22Rv1 (cell line): ENCODE data around the gene CLCA1.

Experiments used
- ZFX ChIP-seq: fragments of 450-650 bp; IDR thresholded peaks from 2 replicates; pipeline ENCODE4 v1.6.1; 2017; ENCODE audit warnings: antibody characterized with exemption, borderline replicate concordance
- TF ChIP-seq, protein P1 (sequence below): fragments of 450-650 bp; IDR thresholded peaks from 2 replicates; pipeline ENCODE4 v1.5.1; 2017; ENCODE audit warnings: mild to moderate bottlenecking

DNA sequence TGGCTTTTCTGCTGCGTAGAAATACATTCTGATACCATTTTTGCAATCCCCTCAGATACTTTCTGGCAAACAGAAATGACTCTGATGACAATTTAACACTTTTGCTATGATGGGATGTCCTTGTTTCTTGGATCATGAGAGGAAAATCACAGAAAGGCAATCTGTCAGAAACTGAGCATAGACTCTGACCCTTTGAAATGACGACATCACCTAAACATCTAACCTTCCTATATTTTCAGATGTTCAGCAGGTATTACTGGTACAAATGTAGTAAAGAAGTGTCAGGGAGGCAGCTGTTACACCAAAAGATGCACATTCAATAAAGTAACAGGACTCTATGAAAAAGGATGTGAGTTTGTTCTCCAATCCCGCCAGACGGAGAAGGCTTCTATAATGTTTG lies 13.2 kb downstream of the CLCA1 start:
- TF ChIP-seq, protein P1, sequence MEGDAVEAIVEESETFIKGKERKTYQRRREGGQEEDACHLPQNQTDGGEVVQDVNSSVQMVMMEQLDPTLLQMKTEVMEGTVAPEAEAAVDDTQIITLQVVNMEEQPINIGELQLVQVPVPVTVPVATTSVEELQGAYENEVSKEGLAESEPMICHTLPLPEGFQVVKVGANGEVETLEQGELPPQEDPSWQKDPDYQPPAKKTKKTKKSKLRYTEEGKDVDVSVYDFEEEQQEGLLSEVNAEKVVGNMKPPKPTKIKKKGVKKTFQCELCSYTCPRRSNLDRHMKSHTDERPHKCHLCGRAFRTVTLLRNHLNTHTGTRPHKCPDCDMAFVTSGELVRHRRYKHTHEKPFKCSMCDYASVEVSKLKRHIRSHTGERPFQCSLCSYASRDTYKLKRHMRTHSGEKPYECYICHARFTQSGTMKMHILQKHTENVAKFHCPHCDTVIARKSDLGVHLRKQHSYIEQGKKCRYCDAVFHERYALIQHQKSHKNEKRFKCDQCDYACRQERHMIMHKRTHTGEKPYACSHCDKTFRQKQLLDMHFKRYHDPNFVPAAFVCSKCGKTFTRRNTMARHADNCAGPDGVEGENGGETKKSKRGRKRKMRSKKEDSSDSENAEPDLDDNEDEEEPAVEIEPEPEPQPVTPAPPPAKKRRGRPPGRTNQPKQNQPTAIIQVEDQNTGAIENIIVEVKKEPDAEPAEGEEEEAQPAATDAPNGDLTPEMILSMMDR = no peak
- no peak for TF ChIP-seq ZFX
